ENCODE measurements around the gene UBE3A. TPM values are rescaled to one million over a fixed set of nuclear protein-coding genes. Genes with fewer than 3 reads are reported as not detected.

UBE3A gene
- total RNA-seq, 3 donors from 2014 or later (not counting 1 experiment from before 2014, with no cell fraction given) = 119 to 131 (median 122) TPM

- Mint-ChIP-seq H3K9me3 (peaks cover 0 to 4% of the 10 kb centered on the region in 2 donors), H3K27ac (peak overlapping the region in 1 of 2 donors; percentile 15), H3K36me3 (no peaks in the 10 kb centered on the region), H3K4me3 (no peak overlapping the region), H3K27me3 (ENCODE audit: low read depth in 2 of 2) (peaks cover 0 to 2% of the 10 kb centered on the region in 2 donors), H3K4me1 (peaks cover 9% of the 10 kb centered on the region in 2 donors)
- DNase-seq (no peak), ATAC-seq (peak in 1 of 3 donors; percentile 24)
- H3K9me3 ChIP-seq (ENCODE audit: control insufficient read depth, insufficient read depth, low read length) = peaks cover 4% of the 10 kb centered on the region
- no peak overlapping the region for H3K27ac ChIP-seq (ENCODE audit: low read length)
- TF ChIP-seq CTCF (IDR thresholded peaks at IDR 0.05) = no peak
- peaks cover 3% of the 10 kb centered on the region for H3K27me3 ChIP-seq (ENCODE audit: control insufficient read depth, insufficient read depth, low read length)
- no peaks in the 10 kb centered on the region for H3K36me3 ChIP-seq (ENCODE audit: control insufficient read depth, insufficient read depth, low read length)
- intact Hi-C loops (cut with micrococcal nuclease) = loop anchor here (5.0 kb wide), 1 partner anchor 52 kb away; no protein-coding TSS in a partner anchor
- WGBS (ENCODE audit: insufficient coverage) = 60% methylated on average over 1 of the region's 2 CpGs
- no peak overlapping the region for H3K4me3 ChIP-seq (ENCODE audit: low read length)
- no peaks in the 10 kb centered on the region for H3K4me1 ChIP-seq (ENCODE audit: control insufficient read depth, insufficient read depth, low read length)
Observed at GRCh38 chr15:25464784-25465183, 26.0 kb upstream of the UBE3A start.

- H3K9me3 Mint-ChIP-seq = peaks cover 0 to 4% of the 10 kb centered on the region in 2 donors
- H3K4me3 Mint-ChIP-seq = no peak overlapping the region
- H3K27me3 Mint-ChIP-seq (ENCODE audit: low read depth in 2 of 2) = peaks cover 0 to 2% of the 10 kb centered on the region in 2 donors
- Histone ChIP-seq H3K4me1 (ENCODE audit: control insufficient read depth, insufficient read depth, low read length) (no peaks in the 10 kb centered on the region), H3K27me3 (ENCODE audit: control insufficient read depth, insufficient read depth, low read length) (peaks cover 3% of the 10 kb centered on the region), H3K36me3 (ENCODE audit: control insufficient read depth, insufficient read depth, low read length) (no peaks in the 10 kb centered on the region), H3K4me3 (ENCODE audit: low read length) (no peak overlapping the region), H3K9me3 (ENCODE audit: control insufficient read depth, insufficient read depth, low read length) (peaks cover 4% of the 10 kb centered on the region), H3K27ac (ENCODE audit: low read length) (no peak overlapping the region)
- no peaks in the 10 kb centered on the region for H3K36me3 Mint-ChIP-seq
- peaks cover 9% of the 10 kb centered on the region in 2 donors for H3K4me1 Mint-ChIP-seq
- no peak overlapping the region for H3K27ac Mint-ChIP-seq
- no peak for TF ChIP-seq CTCF (IDR thresholded peaks at IDR 0.05)
- ATAC-seq (no peak), DNase-seq (no peak)
- intact Hi-C loops (cut with micrococcal nuclease) = loop anchor here (5.0 kb wide), 1 partner anchor 52 kb away; no protein-coding TSS in a partner anchor
- 71% methylated on average over 1 of the region's 1 CpG for WGBS (ENCODE audit: insufficient coverage)
Observed at GRCh38 chr15:25464383-25464782, 25.6 kb upstream of the UBE3A start.

- intact Hi-C loops (cut with micrococcal nuclease) = no loop called here
- no peak for TF ChIP-seq CTCF (IDR thresholded peaks at IDR 0.05)
- Histone ChIP-seq H3K27me3 (ENCODE audit: control insufficient read depth, insufficient read depth, low read length) (no peaks in the 10 kb centered on the region), H3K4me1 (ENCODE audit: control insufficient read depth, insufficient read depth, low read length) (no peaks in the 10 kb centered on the region), H3K36me3 (ENCODE audit: control insufficient read depth, insufficient read depth, low read length) (no peaks in the 10 kb centered on the region), H3K9me3 (ENCODE audit: control insufficient read depth, insufficient read depth, low read length) (no peaks in the 10 kb centered on the region), H3K27ac (ENCODE audit: low read length) (no peak overlapping the region), H3K4me3 (ENCODE audit: low read length) (no peak overlapping the region)
- ATAC-seq (no peak), DNase-seq (no peak)
- 100% methylated on average over 1 of the region's 3 CpGs for WGBS (ENCODE audit: insufficient coverage)
- Mint-ChIP-seq H3K4me3 (no peak overlapping the region), H3K9me3 (peaks cover 2% of the 10 kb centered on the region in 2 donors), H3K36me3 (peaks cover 5% of the 10 kb centered on the region), H3K27ac (no peak overlapping the region), H3K27me3 (ENCODE audit: low read depth in 2 of 2) (peaks cover 8 to 18% of the 10 kb centered on the region in 2 donors), H3K4me1 (no peaks in the 10 kb centered on the region)
Observed at GRCh38 chr15:25456196-25456595, 17.4 kb upstream of the UBE3A start.

GRCh38 chr15:25455226-25455625, 16.4 kb upstream of the UBE3A start:
- no peak for DNase-seq
- peaks cover 8 to 22% of the 10 kb centered on the region in 2 donors for H3K27me3 Mint-ChIP-seq (ENCODE audit: low read depth in 2 of 2)
- 100% methylated on average over 2 of the region's 3 CpGs for WGBS (ENCODE audit: insufficient coverage)
- no peak overlapping the region for H3K4me3 Mint-ChIP-seq
- H3K36me3 Mint-ChIP-seq = peaks cover 8% of the 10 kb centered on the region
- no peaks in the 10 kb centered on the region for H3K4me1 Mint-ChIP-seq
- no peak overlapping the region for H3K27ac Mint-ChIP-seq
- no peaks in the 10 kb centered on the region for H3K4me1 ChIP-seq (ENCODE audit: control insufficient read depth, insufficient read depth, low read length)
- no peaks in the 10 kb centered on the region for H3K27me3 ChIP-seq (ENCODE audit: control insufficient read depth, insufficient read depth, low read length)
- no peak for TF ChIP-seq CTCF (IDR thresholded peaks at IDR 0.05)
- intact Hi-C loops (cut with micrococcal nuclease) = no loop called here
- no peak overlapping the region for H3K4me3 ChIP-seq (ENCODE audit: low read length)
- no peak overlapping the region for H3K27ac ChIP-seq (ENCODE audit: low read length)
- H3K36me3 ChIP-seq (ENCODE audit: control insufficient read depth, insufficient read depth, low read length) = no peaks in the 10 kb centered on the region
- H3K9me3 ChIP-seq (ENCODE audit: control insufficient read depth, insufficient read depth, low read length) = no peaks in the 10 kb centered on the region
- H3K9me3 Mint-ChIP-seq = peaks cover 2% of the 10 kb centered on the region in 2 donors
- ATAC-seq = no peak
